Ishikawa (cell line): Measurements from ENCODE around the gene RNF181.

Experiments
- CEBPB ChIP-seq: IDR thresholded peaks from 2 replicates; pipeline ENCODE4 v1.6.1; 2012
- CREB1 ChIP-seq: IDR thresholded peaks from 2 replicates; pipeline ENCODE4 v1.6.1; 2012; ENCODE audit warnings: low read depth
- EGR1 ChIP-seq: IDR thresholded peaks from 2 replicates; pipeline ENCODE4 v1.6.1; 2012
- EP300 ChIP-seq: IDR thresholded peaks from 2 replicates; pipeline ENCODE4 v1.6.1; 2012; ENCODE audit warnings: borderline replicate concordance
- FOXM1 ChIP-seq: IDR thresholded peaks from 2 replicates; pipeline ENCODE4 v1.6.1; 2012; ENCODE audit warnings: low read depth, borderline replicate concordance
- NFIC ChIP-seq: IDR thresholded peaks from 2 replicates; pipeline ENCODE4 v1.6.1; 2012
- RAD21 ChIP-seq: IDR thresholded peaks from 2 replicates; pipeline ENCODE4 v1.6.1; 2012; ENCODE audit warnings: low read depth
- REST ChIP-seq: IDR thresholded peaks from 2 replicates; pipeline ENCODE4 v1.6.1; 2012; ENCODE audit warnings: low read depth, mild to moderate bottlenecking
- TAF1 ChIP-seq: IDR thresholded peaks from 2 replicates; pipeline ENCODE4 v1.6.1; 2012; ENCODE audit warnings: low read depth, mild to moderate bottlenecking
- TCF12 ChIP-seq: IDR thresholded peaks from 2 replicates; pipeline ENCODE4 v1.6.1; 2012; ENCODE audit warnings: low read depth
- TEAD4 ChIP-seq: IDR thresholded peaks from 2 replicates; pipeline ENCODE4 v1.6.1; 2012
- USF1 ChIP-seq: IDR thresholded peaks from 2 replicates; pipeline ENCODE4 v1.6.1; 2012
- YY1 ChIP-seq: IDR thresholded peaks from 2 replicates; pipeline ENCODE4 v1.6.1; 2012; ENCODE audit warnings: low read depth
- ZBTB7A ChIP-seq: IDR thresholded peaks from 2 replicates; pipeline ENCODE4 v1.6.1; 2012; ENCODE audit warnings: low read depth
- TF ChIP-seq, protein P1 (sequence below): IDR thresholded peaks from 2 replicates; pipeline ENCODE4 v1.6.1; 2012

Gene RNF181

DNA sequence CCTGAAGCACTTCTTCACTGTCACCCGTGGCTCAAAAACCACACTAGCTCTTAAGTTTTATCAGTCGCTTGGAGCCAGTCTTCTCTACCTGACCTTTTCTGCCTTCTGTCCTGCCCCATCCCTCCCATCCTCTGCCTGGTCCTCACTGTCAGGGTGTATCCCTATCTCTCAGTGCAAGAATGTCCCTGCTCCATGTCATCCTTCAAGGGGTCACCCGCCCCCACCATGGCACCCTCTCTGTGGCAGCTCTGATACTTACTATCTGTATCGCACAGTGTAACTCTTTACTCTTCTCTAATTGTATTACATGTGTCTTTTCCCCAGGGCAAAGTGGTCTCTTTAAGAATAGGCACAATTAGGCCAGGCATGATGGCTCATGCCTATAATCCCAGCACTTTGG is 6.9 kb upstream of the RNF181 start:
- TF ChIP-seq TEAD4: no peak
- TF ChIP-seq NFIC: no peak

GRCh38 chr2:85589181-85589580 is 6.4 kb upstream of the RNF181 start:
- TF ChIP-seq RAD21 (no peak), FOXM1 (no peak), NFIC (no peak), TCF12 (no peak), EGR1 (no peak), TAF1 (no peak), TEAD4 (no peak)
- TF ChIP-seq, protein P1, sequence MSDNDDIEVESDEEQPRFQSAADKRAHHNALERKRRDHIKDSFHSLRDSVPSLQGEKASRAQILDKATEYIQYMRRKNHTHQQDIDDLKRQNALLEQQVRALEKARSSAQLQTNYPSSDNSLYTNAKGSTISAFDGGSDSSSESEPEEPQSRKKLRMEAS: no peak

DNA sequence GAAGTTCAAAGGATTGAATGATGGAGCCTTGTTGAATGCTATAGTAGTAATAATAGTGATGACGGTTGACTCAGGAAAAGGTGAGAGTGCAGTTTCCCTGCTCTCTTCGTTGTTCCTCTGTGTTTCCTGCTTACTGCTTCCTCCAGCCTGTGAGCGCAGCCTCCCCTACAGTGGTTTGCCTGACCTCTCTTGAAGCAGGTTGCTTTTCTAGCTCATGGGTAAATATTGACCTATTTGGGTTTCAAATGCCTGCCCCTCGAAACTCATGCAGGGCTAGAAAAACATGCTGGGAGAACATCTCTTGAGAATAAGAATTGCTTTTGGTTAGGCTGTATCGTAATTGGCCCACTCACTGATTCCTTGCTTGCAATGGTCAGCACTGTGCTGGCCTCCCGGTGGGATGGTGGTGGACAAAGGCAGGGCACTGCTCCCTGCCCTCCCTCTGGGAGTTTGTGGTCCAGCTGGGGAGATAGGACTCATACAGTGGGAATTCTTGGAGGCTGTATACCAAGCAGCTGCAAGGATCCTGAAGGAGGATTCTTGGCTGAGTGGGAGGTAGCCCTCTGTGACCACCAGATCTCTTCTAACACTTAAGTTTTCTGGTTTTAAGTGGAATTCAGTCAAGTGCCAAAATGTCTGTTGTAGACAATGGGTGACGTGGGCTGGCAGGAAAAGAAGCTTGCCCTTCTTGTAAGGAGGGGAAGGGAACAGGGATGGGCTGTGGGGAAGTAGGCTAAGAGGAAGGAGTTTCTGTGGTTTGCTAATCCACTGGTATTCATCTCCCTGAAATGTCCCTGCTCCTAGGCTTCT is 5.4 kb upstream of the RNF181 start:
- TF ChIP-seq TCF12 (no peak), CREB1 (no peak), EGR1 (no peak), NFIC (no peak), TAF1 (no peak), EP300 (no peak), YY1 (no peak), USF1 (no peak), CEBPB (no peak)

DNA sequence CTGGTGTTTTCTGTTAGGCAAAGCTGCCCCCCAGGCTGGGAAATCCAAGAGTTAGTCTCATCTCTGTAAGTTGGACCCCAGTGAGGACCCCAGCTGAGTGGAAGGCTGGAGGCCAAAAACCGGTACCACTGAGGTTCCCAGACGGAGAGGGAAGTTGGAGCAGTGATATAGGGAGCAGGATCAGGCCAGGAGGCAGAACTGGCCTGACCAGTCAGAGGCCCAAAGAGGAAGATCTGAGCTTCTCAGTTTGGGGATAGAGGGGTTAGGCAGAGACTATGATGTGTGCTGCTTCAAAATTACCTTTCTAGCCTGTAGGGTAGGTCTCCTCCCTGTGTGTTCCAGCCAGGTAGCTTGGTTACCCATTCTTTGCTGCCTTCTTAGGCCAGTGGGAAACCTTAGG is 4.6 kb upstream of the RNF181 start:
- TF ChIP-seq, protein P1: no peak
- no peak for TF ChIP-seq CEBPB
- no peak for TF ChIP-seq REST
- no peak for TF ChIP-seq TCF12
- no peak for TF ChIP-seq USF1
- TF ChIP-seq EGR1: no peak
- TF ChIP-seq EP300: no peak
- no peak for TF ChIP-seq TAF1
- TF ChIP-seq FOXM1: no peak
- no peak; the same call in 1 of the 2 replicates for TF ChIP-seq NFIC
- no peak for TF ChIP-seq ZBTB7A

- TF ChIP-seq CEBPB: no peak
- no peak for TF ChIP-seq EGR1
- no peak for TF ChIP-seq TEAD4
- no peak for TF ChIP-seq YY1
- TF ChIP-seq TAF1: no peak
- no peak for TF ChIP-seq FOXM1
- TF ChIP-seq USF1: no peak
These were observed 4.0 kb upstream of the RNF181 start for GRCh38 chr2:85591563-85591962.

- no peak for TF ChIP-seq TEAD4
These were observed 2.5 kb upstream of the RNF181 start for GRCh38 chr2:85593023-85593422.

DNA sequence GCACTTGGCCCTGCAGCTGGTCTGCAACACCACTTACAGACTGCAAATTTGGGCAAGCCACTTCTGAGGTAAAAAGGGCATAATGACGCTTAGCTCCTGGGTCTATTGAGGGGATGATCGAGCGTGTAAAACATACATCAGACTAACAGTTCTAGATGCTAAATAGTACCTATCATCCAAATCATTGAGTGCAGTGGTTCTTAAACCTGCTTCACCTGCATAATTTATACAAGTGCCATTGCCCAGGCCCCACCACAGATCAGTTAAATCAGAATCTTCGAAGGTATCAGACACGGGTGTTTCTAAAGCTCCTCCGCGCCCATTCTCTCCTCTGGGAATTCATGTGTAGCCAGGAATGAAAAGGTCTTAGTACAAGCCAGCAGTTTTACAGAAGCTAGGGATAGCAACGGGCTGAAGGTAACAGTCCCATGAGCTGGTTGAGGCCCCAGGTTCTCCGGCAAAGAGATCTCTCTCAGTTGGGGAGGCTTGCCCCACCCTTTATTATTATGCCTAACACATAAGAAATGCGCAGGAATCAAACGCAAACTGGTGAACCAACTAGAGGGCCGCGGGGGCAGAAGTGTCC is 737 bp upstream of the RNF181 start:
- TF ChIP-seq CEBPB: no peak
- no peak for TF ChIP-seq USF1

GRCh38 chr2:85596026-85596333 is 435 bp downstream of the RNF181 start:
- TF ChIP-seq YY1 (no peak), FOXM1 (no peak)
- TF ChIP-seq, protein P1: no peak
